CD4-positive, alpha-beta T cell (primary cell): ENCODE results near the gene PTGES2. TPM values are rescaled to one million over a fixed set of nuclear protein-coding genes. Genes with fewer than 3 reads are reported as not detected.

ENCODE experiments used
- ATAC-seq: fragments of 200-7000 bp; cut with Tn5 transposase; one replicate; pipeline ENCODE4 v1.10.0; 2022; ENCODE audit warnings: mild to moderate bottlenecking; ENCODE audit not compliant: poor library complexity
- CTCF ChIA-PET: fragments of 350-600 bp; sonication (Branson Sonifier 250); formaldehyde crosslinking; loops from one replicate; lab custom pipeline; 2021; ENCODE audit warnings: antibody characterized with exemption, inconsistent platforms; lab: Charles Lee
- POLR2A ChIA-PET: fragments of 350-600 bp; sonication (Branson Sonifier 250); formaldehyde crosslinking; loops from one replicate; lab custom pipeline; 2021; ENCODE audit warnings: antibody characterized with exemption, inconsistent platforms; lab: Charles Lee
- DNase-seq, 14 experiments: peaks; one replicate each; pipeline ENCODE4 v3.0.0-alpha.2; 2013 to 2020; ENCODE audit warnings: mixed read lengths in 2 of 14
- H3K27ac ChIP-seq, 2 donors: one replicate each; pipeline versions ENCODE4 v1.5.1 to v1.7.0; 2013; ENCODE audit warnings: low read length in 2 of 2, low read depth in 1 of 2, mild to moderate bottlenecking in 1 of 2
- H3K27me3 ChIP-seq, 2 experiments: 1 replicate in 1 of 2; 2 replicates in 1 of 2; pipeline versions ENCODE4 v1.6.1 to v1.7.0; 2013; ENCODE audit warnings: low read length in 2 of 2, control low read depth in 1 of 2, mild to moderate bottlenecking in 1 of 2, moderate library complexity in 1 of 2; ENCODE audit not compliant: insufficient read depth in 2 of 2, control insufficient read depth in 1 of 2
- H3K36me3 ChIP-seq: one replicate; pipeline ENCODE4 v1.6.1; 2013; ENCODE audit warnings: low read length, control low read depth; ENCODE audit not compliant: insufficient read depth
- H3K4me1 ChIP-seq: one replicate; pipeline ENCODE4 v1.6.1; 2013; ENCODE audit warnings: low read length, control low read depth; ENCODE audit not compliant: insufficient read depth
- H3K4me3 ChIP-seq: one replicate; pipeline ENCODE4 v1.5.1; 2013; ENCODE audit warnings: mild to moderate bottlenecking, low read length, moderate library complexity
- H3K9me3 ChIP-seq, 2 experiments: 1 replicate in 1 of 2; 2 replicates in 1 of 2; pipeline versions ENCODE4 v1.6.1 to v1.7.0; 2013; ENCODE audit warnings: low read length in 2 of 2, mild to moderate bottlenecking in 2 of 2, control low read depth in 1 of 2, moderate library complexity in 1 of 2; ENCODE audit not compliant: control insufficient read depth in 1 of 2, insufficient read depth in 1 of 2
- H3K27ac Mint-ChIP-seq: one replicate; pipeline ENCODE4 v1.8.0; 2020; ENCODE audit warnings: mixed read lengths
- H3K27me3 Mint-ChIP-seq: one replicate; pipeline ENCODE4 v1.8.0; 2021; ENCODE audit warnings: mixed read lengths
- H3K36me3 Mint-ChIP-seq: one replicate; pipeline ENCODE4 v1.8.0; 2021; ENCODE audit warnings: low read depth, mixed read lengths
- H3K4me1 Mint-ChIP-seq: one replicate; pipeline ENCODE4 v1.8.0; 2021; ENCODE audit warnings: low read depth, mixed read lengths
- H3K4me3 Mint-ChIP-seq: one replicate; pipeline ENCODE4 v1.8.0; 2020; ENCODE audit warnings: mild to moderate bottlenecking, mixed read lengths
- H3K9me3 Mint-ChIP-seq: one replicate; pipeline ENCODE4 v1.8.0; 2020; ENCODE audit warnings: mixed read lengths
- CTCF ChIP-seq: fragments of 200-600 bp; IDR thresholded peaks from one replicate; pipeline ENCODE4 v1.8.0; 2022; ENCODE audit warnings: antibody characterized with exemption, mild to moderate bottlenecking
- intact Hi-C, 2 experiments: fragments of 100-400 bp; cut with DNase I in 1 of 2; cut with micrococcal nuclease in 1 of 2; formaldehyde crosslinking; loops; one replicate each; pipeline versions ENCODE4 v1.15.1 to v1.9.0; 2023 to 2025; cut with DNase I, micrococcal nuclease
- total RNA-seq, 174 experiments: library from RNA in 2 of 174; stranded (reverse) in 2 of 174; gene quantifications; one replicate each; pipeline ENCODE4 v1.2.3 and lab custom pipeline; 2021 to 2026

Gene PTGES2
- total RNA-seq, 2 experiments from 2014 or later, result 43.7 to 43.8 TPM

- H3K4me3 ChIP-seq, result no peak overlapping the region
- ChIA-PET POLR2A (interaction anchor here (0.6 kb wide), 1 partner anchor 21 kb away, joined by 3 read pairs; no protein-coding TSS in a partner anchor), CTCF (no interaction called here)
- H3K27me3 Mint-ChIP-seq, result no peaks in the 10 kb centered on the region
- H3K4me3 Mint-ChIP-seq, result no peak overlapping the region
- DNase-seq (no peak), ATAC-seq (no peak)
- H3K9me3 Mint-ChIP-seq, result no peaks in the 10 kb centered on the region
- TF ChIP-seq CTCF, result no peak
- H3K4me1 Mint-ChIP-seq, result peaks cover 58% of the 10 kb centered on the region
- no peak overlapping the region for H3K27ac ChIP-seq
- H3K36me3 ChIP-seq, result peaks cover 73% of the 10 kb centered on the region
- intact Hi-C loops, result loop anchor here in 1 of 2 experiments (5.0 to 10.0 kb wide), 2 partner anchors 47 to 150 kb away; no protein-coding TSS in a partner anchor
- H3K4me1 ChIP-seq, result peaks cover 70% of the 10 kb centered on the region
- H3K27me3 ChIP-seq, result no peaks in the 10 kb centered on the region
- H3K9me3 ChIP-seq, result no peaks in the 10 kb centered on the region
- no peak overlapping the region for H3K27ac Mint-ChIP-seq
- H3K36me3 Mint-ChIP-seq, result peaks cover 68% of the 10 kb centered on the region
These were observed 25.3 kb downstream of the PTGES2 start for GRCh38 chr9:128102196-128102595.

- DNase-seq (no peak), ATAC-seq (no peak)
- H3K4me3 Mint-ChIP-seq, result no peak overlapping the region
- intact Hi-C loops, result loop anchor here in 1 of 2 experiments (5.0 to 10.0 kb wide), 2 partner anchors 47 to 149 kb away; no protein-coding TSS in a partner anchor
- H3K27me3 ChIP-seq, result no peaks in the 10 kb centered on the region
- peaks cover 62% of the 10 kb centered on the region for H3K4me1 Mint-ChIP-seq
- peaks cover 68% of the 10 kb centered on the region for H3K4me1 ChIP-seq
- H3K27me3 Mint-ChIP-seq, result no peaks in the 10 kb centered on the region
- H3K36me3 Mint-ChIP-seq, result peaks cover 67% of the 10 kb centered on the region
- H3K27ac Mint-ChIP-seq, result no peak overlapping the region
- H3K27ac ChIP-seq, result no peak overlapping the region
- ChIA-PET POLR2A (interaction anchor here (0.6 kb wide), 1 partner anchor 22 kb away, joined by 3 read pairs; no protein-coding TSS in a partner anchor), CTCF (no interaction called here)
- no peak for TF ChIP-seq CTCF
- H3K4me3 ChIP-seq, result no peak overlapping the region
- no peaks in the 10 kb centered on the region for H3K9me3 ChIP-seq
- H3K9me3 Mint-ChIP-seq, result no peaks in the 10 kb centered on the region
- peaks cover 70% of the 10 kb centered on the region for H3K36me3 ChIP-seq
These were observed 25.8 kb downstream of the PTGES2 start for GRCh38 chr9:128101690-128102089.

- ChIA-PET CTCF (no interaction called here), POLR2A (interaction anchor here (0.8 to 1.0 kb wide), 2 partner anchors 30 to 34 kb away, joined by 3 read pairs; partner anchors contain the start of gene NAIF1)
- peaks cover 64% of the 10 kb centered on the region for H3K4me1 ChIP-seq
- H3K36me3 ChIP-seq, result peaks cover 66% of the 10 kb centered on the region
- H3K9me3 Mint-ChIP-seq, result no peaks in the 10 kb centered on the region
- H3K27ac ChIP-seq, result no peak overlapping the region
- H3K27me3 Mint-ChIP-seq, result no peaks in the 10 kb centered on the region
- ATAC-seq (no peak), DNase-seq (no peak)
- no peaks in the 10 kb centered on the region for H3K9me3 ChIP-seq
- H3K36me3 Mint-ChIP-seq, result peaks cover 66% of the 10 kb centered on the region
- no peak overlapping the region for H3K4me3 ChIP-seq
- intact Hi-C loops, result loop anchor here in 1 of 2 experiments (5.0 to 10.0 kb wide), 2 partner anchors 46 to 149 kb away; no protein-coding TSS in a partner anchor
- H3K4me1 Mint-ChIP-seq, result peaks cover 62% of the 10 kb centered on the region
- H3K27me3 ChIP-seq, result no peaks in the 10 kb centered on the region
- no peak for TF ChIP-seq CTCF
- H3K27ac Mint-ChIP-seq, result peak overlapping the region; percentile 20
- no peak overlapping the region for H3K4me3 Mint-ChIP-seq
These were observed 26.3 kb downstream of the PTGES2 start for GRCh38 chr9:128101231-128101661.
